ENCODE results near the gene CRB2. TPM values are rescaled to one million over a fixed set of nuclear protein-coding genes. Genes with fewer than 3 reads are reported as not detected.

CRB2 gene
- total and polyA plus RNA-seq, 2 donors (not counting 1 experiment from before 2014, with no cell fraction given) = 1.4 to 2.4 TPM

DNA sequence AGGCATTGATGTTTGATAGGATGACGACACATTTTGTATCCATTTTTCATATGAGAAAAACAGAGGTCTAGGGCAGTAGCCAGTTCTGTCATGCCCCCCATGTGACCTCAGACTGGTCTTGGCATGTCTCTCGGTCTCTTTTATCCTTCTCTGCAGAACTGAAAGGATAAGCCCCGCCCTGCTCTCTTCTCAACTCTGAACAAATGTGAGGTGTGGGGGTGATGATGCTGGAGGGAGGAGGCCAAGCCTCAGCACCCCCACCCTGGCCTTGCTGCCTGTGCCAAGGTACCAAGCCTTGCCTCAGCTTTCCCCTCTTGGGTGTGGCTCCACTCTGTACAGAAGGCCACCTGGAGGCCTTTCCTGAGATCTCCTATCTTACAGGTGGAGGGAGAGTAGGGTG is 19.5 kb upstream of the CRB2 start:
- Mint-ChIP-seq H3K4me3 (peak overlapping the region; percentile 21), H3K27ac (peak overlapping the region; percentile 93), H3K27me3 (no peaks in the 10 kb centered on the region), H3K9me3 (ENCODE audit: insufficient read depth) (no peaks in the 10 kb centered on the region), H3K4me1 (peaks cover 85% of the 10 kb centered on the region)
- no peaks in the 10 kb centered on the region for H3K79me2 ChIP-seq (ENCODE audit: control insufficient read depth, insufficient read depth, low read length)
- peak overlapping the region; percentile 45 for H3K4me2 ChIP-seq (replicated peaks; ENCODE audit: low read depth, low read length, poor library complexity, severe bottlenecking)
- no peaks in the 10 kb centered on the region for H3K27me3 ChIP-seq (replicated peaks in 1 of 4; ENCODE audit: control extremely low read depth in 1 of 4, control insufficient read depth in 3 of 4, insufficient read depth in 4 of 4, low read length in 3 of 4)
- CTCF ChIA-PET = interaction anchor here (0.8 to 6.2 kb wide), 4 partner anchors 11 to 71 kb away, joined by 3 to 60 read pairs (median 30); no protein-coding TSS in a partner anchor
- peak overlapping the region; percentile 35 to 45 for H3K27ac ChIP-seq (ENCODE audit: low read length in 2 of 2)
- H2AFZ ChIP-seq (ENCODE audit: insufficient read depth, low read depth, low read length, poor library complexity, severe bottlenecking) = peak overlapping the region; percentile 14
- no peak for TF ChIP-seq CTCF (IDR thresholded peaks at IDR 0.05)
- TF ChIP-seq EZH2 (IDR thresholded peaks at IDR 0.05; ENCODE audit: borderline replicate concordance, insufficient read depth, low read depth, low read length, poor library complexity, severe bottlenecking) = no peak
- no peak overlapping the region for H3K9ac ChIP-seq (ENCODE audit: low read length)
- POLR2A ChIA-PET = interaction anchor here (0.8 to 0.9 kb wide), 2 partner anchors 9 to 73 kb away, joined by 3 read pairs; no protein-coding TSS in a partner anchor
- no CpG with 5 or more reads among the region's 3 CpGs for WGBS (ENCODE audit: insufficient coverage)
- peaks cover 76 to 79% of the 10 kb centered on the region in 2 donors for H3K4me1 ChIP-seq (ENCODE audit: control insufficient read depth in 2 of 2, insufficient read depth in 2 of 2, low read length in 2 of 2)
- ATAC-seq (ENCODE audit: low read depth) = no peak
- no peaks in the 10 kb centered on the region for H3K9me3 ChIP-seq (ENCODE audit: control extremely low read depth in 1 of 3, control insufficient read depth in 2 of 3, insufficient read depth in 1 of 3, low read length in 2 of 3)
- DNase-seq = no peak
- intact Hi-C loops (cut with micrococcal nuclease) = loop anchor here (5.0 kb wide), 1 partner anchor 881 kb away; no protein-coding TSS in a partner anchor
- no peaks in the 10 kb centered on the region for H4K20me1 ChIP-seq (ENCODE audit: control insufficient read depth, insufficient read depth, low read length, poor library complexity, severe bottlenecking)
- H3K36me3 ChIP-seq (replicated peaks in 1 of 2; ENCODE audit: control extremely low read depth in 1 of 2, control insufficient read depth in 1 of 2, extremely low read depth in 1 of 2, insufficient read depth in 2 of 2, low read length in 1 of 2) = no peaks in the 10 kb centered on the region
- no peak overlapping the region for H3K4me3 ChIP-seq (ENCODE audit: control extremely low read depth in 1 of 5, extremely low read depth in 1 of 5, insufficient read depth in 1 of 5, low read depth in 2 of 5, low read length in 4 of 5)

- no peak overlapping the region for H2AFZ ChIP-seq (ENCODE audit: insufficient read depth, low read depth, low read length, poor library complexity, severe bottlenecking)
- Mint-ChIP-seq H3K27ac (peak overlapping the region; percentile 93), H3K27me3 (no peaks in the 10 kb centered on the region), H3K4me1 (peaks cover 89% of the 10 kb centered on the region), H3K4me3 (peak overlapping the region; percentile 21), H3K9me3 (ENCODE audit: insufficient read depth) (no peaks in the 10 kb centered on the region)
- CTCF ChIA-PET = interaction anchor here (1.0 to 6.2 kb wide), 6 partner anchors 11 to 256 kb away, joined by 3 to 60 read pairs (median 6); no protein-coding TSS in a partner anchor
- H4K20me1 ChIP-seq (ENCODE audit: control insufficient read depth, insufficient read depth, low read length, poor library complexity, severe bottlenecking) = no peaks in the 10 kb centered on the region
- H3K9me3 ChIP-seq (ENCODE audit: control extremely low read depth in 1 of 3, control insufficient read depth in 2 of 3, insufficient read depth in 1 of 3, low read length in 2 of 3) = no peaks in the 10 kb centered on the region
- ATAC-seq (ENCODE audit: low read depth) (no peak), DNase-seq (no peak)
- intact Hi-C loops (cut with micrococcal nuclease) = loop anchor here (5.0 kb wide), 1 partner anchor 880 kb away; no protein-coding TSS in a partner anchor
- peak overlapping the region; percentile 35 to 45 for H3K27ac ChIP-seq (ENCODE audit: low read length in 2 of 2)
- no peak overlapping the region for H3K4me3 ChIP-seq (ENCODE audit: control extremely low read depth in 1 of 5, extremely low read depth in 1 of 5, insufficient read depth in 1 of 5, low read depth in 2 of 5, low read length in 4 of 5)
- H3K4me1 ChIP-seq (ENCODE audit: control insufficient read depth in 2 of 2, insufficient read depth in 2 of 2, low read length in 2 of 2) = peaks cover 81 to 84% of the 10 kb centered on the region in 2 donors
- no peaks in the 10 kb centered on the region for H3K27me3 ChIP-seq (replicated peaks in 1 of 4; ENCODE audit: control extremely low read depth in 1 of 4, control insufficient read depth in 3 of 4, insufficient read depth in 4 of 4, low read length in 3 of 4)
- no peaks in the 10 kb centered on the region for H3K36me3 ChIP-seq (replicated peaks in 1 of 2; ENCODE audit: control extremely low read depth in 1 of 2, control insufficient read depth in 1 of 2, extremely low read depth in 1 of 2, insufficient read depth in 2 of 2, low read length in 1 of 2)
- H3K4me2 ChIP-seq (replicated peaks; ENCODE audit: low read depth, low read length, poor library complexity, severe bottlenecking) = peak overlapping the region; percentile 45
- no peak overlapping the region for H3K9ac ChIP-seq (ENCODE audit: low read length)
- POLR2A ChIA-PET = interaction anchor here (0.9 to 5.1 kb wide), 4 partner anchors 11 to 73 kb away, joined by 3 to 63 read pairs (median 24); partner anchors contain the start of gene STRBP
- TF ChIP-seq CTCF (IDR thresholded peaks at IDR 0.05) (no peak), EZH2 (IDR thresholded peaks at IDR 0.05; ENCODE audit: borderline replicate concordance, insufficient read depth, low read depth, low read length, poor library complexity, severe bottlenecking) (no peak)
- no peaks in the 10 kb centered on the region for H3K79me2 ChIP-seq (ENCODE audit: control insufficient read depth, insufficient read depth, low read length)
Observed at GRCh38 chr9:123336959-123337358, 19.0 kb upstream of the CRB2 start.
